GM21367 (cell line): ENCODE results near the gene PRDM1.

Experiments used
- ATAC-seq: cut with Tn5 transposase; IDR thresholded peaks from one replicate; pipeline ENCODE4 v1.9.1; 2021; ENCODE audit not compliant: unreplicated experiment

PRDM1 gene

DNA sequence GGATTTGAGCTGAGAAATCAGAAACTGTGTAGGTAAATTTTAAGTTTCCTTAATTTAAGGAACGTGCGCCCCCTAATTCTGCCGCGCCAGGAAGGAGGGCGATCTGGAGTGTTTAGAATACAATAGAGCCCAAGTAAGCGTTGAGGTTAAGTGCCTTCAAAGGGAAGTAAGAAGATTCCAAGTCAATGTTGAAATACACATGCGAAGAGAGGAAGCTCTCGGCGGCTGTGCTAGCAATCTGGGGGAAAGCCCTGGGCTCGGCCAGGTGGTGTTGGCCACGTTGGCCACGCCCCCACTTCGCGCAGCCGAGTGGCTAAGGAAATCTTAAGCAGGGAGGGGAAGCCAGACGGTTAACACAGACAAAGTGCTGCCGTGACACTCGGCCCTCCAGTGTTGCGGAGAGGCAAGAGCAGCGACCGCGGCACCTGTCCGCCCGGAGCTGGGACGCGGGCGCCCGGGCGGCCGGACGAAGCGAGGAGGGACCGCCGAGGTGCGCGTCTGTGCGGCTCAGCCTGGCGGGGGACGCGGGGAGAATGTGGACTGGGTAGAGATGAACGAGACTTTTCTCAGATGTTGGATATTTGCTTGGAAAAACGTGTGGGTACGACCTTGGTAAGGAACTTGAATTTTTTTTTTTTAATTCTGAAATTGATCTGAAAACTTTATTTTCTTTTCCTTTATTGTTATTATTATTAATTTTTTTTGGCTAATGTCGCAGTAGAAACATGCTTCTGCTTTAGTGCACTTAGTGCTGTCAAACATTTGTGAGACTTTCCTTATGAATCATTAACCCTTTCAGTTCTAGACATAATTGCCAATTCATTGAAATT, at the start of gene PRDM1:
PRDM1 (plus strand) TSS at position 353 of the 830 bp plus-strand sequence; CDS start at position 571, 218 bp downstream.
- ATAC-seq: peak; percentile 72

DNA sequence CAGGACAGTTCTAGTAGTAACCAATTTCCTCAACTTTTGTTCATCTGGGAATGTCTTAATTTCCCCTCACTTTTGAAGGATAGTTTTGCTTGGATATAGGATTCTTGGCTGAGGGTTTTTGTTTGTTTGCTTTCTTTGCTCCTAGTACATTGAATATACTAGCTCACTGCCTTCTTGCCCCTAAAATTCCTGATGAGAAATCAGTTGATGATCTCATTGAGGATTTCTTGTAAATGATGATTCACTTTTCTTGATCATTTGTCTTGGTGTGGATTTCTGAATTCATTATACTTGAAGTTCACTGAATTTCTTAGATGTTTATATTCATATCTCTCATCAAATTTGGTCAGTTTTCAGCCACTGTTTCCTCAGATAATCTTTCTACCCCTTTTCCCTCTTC, 49.1 kb upstream of the PRDM1 start:
- no peak for ATAC-seq

DNA sequence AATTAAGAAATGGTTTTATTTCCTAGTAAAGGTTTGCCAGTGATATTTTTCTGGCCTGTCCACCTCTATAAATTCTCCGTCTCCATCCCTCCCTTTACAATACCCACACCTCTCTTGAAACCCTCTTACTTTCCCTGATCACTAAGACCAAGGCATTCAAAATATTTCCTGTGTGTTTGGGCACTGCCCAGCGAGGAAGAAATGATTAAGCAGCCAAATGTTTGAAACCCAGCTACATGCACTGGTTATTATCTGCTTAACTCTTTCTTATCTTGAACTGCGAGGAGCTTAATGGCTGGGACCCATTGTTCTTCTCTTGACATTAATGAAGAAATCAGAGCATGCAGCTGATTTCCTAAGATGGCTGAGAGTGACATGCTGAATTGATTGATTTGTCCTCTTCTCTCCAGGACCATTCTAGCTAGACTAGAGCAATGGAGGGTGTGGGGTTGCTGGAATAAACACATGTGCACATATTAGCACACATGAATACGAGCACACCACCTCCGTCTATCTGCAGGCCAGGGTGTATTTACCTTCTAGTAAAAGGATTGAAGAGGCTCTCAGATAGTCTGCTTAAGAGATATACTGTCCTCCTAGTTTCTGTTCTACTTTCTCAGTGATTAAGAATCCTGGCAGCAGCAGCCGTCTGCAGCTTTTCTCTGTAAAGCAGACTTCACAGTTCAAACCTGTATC, 46.1 kb upstream of the PRDM1 start:
- no peak for ATAC-seq

DNA sequence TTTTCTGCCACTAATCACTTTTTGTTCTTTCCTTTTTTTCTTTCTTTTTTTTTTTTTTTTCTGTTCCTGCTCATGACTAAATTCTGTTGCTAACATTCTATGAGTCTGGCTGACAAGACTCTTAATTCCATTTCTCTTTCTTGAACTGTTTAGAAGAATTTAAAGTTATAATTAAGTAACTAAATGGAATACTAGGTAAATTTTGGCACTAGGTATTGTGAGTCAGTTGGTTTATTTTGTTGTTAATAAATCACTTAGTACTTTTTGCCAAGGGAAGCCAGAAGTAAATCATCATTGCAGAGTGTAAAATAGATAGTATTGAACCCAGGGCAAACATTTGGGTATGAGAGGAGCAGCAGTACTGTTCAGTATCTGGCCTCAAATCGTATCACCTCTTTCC, 42.0 kb upstream of the PRDM1 start:
- ATAC-seq: no peak

DNA sequence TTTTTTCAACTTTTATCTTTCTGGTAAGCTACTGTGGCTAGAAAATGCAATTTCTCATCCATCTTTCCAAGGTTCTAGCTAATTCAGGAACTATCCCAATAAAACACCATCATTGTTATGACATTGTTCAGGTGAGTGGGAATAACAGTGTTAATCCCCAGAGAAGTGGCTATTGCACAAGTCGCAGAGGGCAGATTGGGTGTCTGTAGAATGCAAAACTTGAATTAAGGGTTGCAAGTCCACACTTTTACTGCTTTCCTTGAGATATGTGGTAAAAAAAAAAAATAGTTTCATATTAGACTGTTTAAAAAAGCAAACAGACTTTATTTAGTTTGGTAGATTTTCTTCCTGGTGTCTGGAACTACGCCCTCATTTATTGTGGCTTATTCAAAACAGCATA, 41.1 kb upstream of the PRDM1 start:
- no peak for ATAC-seq

DNA sequence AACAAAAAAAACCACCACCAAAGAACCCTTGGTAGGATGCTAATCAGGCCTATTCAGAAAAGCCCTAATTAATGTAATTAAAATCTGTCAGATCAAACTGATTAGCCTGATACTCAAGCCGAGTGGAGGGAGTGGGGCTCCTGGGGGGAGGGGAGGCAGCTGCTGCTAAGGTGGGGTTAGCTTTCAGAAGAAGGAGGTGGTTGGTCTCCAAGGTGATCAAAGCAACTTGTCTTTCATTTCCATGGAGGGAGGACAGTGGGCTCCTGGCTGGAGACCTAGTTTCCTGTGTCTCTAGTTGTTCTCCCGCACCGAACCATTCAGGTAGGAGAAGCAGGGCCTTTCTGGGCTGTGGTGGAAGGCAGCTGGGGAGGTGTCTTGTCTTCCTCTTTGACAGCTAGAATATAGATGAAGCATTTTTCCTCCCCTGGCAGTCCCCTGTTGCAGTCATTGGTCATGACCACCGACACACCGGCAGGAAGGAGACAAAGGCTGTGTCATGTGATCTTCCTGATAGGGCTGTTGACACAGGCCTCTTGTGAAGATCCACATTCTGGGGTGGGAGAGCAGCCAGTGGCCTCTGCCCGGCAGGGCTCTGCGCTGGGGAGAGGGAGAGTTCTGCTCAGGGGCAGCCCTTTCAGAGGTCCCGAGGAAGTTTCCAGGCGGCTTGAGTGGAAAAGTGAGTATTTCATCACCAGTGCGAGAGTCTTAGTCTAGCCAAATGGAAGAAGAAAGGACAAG, 39.9 kb upstream of the PRDM1 start:
- ATAC-seq: no peak

DNA sequence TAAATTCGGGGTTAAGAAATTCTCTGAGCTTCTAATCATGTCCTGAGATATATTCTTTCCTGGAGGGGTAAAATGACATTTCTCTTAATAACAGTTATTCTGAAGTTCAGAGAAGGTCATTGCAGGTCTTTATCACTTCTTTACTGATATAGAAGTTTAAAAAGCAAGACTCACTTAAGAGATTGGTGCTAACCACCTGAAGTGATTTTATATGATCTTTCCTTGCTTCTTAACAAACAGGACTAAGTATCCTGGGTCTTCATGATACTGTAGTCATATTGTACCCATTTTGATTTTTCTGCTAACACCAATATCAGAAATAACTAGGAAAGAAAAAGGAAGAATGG, 39.3 kb upstream of the PRDM1 start:
- no peak for ATAC-seq

DNA sequence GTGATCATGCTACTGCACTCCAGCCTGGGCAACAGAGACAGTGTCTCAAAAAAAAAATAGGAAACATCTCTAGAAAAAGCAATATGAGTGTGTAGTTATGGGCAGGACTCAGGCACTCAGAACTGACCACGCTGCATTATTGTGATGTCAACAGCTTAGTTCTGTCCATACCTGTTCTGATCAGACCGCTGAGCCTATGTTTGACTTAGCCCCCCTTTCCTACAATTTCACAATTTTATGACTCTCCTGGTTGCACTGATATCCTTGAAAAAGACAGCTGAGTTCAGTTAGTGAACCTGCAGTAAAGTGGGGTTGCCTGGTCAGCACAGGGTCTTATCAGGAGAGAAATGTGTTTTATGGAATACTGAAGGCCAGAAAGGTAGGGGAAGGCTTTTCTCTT, 37.8 kb upstream of the PRDM1 start:
- ATAC-seq: no peak

DNA sequence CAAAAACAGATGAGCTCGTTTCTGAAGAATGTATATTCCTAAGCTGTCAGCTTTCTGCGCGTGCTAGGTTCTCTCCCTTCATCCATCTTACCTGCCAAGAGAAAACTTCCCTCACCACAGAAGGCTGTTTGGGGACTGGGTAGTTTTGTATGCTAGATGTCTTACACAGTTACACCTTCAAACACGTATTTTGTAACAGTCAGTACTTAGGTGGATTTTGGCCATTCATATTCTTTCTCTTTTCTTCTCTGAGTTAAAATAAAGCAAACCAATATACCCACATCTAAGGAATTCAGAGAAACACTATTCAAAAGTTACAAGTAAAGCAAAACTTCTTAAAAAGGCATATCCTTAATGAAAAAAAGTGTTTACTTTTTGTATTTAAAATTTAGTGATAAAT, 35.6 kb upstream of the PRDM1 start:
- ATAC-seq: no peak

DNA sequence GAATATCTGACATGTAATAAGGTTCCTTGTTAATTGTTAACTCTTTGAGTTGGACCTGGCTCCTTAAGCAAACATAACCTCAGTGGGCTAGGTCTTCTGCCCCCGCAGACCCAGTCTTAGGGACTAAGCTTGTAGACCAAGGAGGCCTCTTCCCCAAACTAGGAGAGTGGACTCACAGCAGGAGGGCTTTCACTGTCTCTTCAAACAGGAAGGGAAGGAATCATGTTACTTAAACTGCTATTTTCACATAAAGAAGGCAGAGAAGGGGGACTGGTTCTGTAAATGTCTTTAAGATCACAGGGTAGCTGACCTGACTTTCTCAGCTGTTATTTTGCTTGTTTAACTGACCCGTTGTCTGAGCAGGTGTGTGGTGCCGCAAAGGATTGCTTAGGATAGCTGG, 34.9 kb upstream of the PRDM1 start:
- ATAC-seq: no peak

DNA sequence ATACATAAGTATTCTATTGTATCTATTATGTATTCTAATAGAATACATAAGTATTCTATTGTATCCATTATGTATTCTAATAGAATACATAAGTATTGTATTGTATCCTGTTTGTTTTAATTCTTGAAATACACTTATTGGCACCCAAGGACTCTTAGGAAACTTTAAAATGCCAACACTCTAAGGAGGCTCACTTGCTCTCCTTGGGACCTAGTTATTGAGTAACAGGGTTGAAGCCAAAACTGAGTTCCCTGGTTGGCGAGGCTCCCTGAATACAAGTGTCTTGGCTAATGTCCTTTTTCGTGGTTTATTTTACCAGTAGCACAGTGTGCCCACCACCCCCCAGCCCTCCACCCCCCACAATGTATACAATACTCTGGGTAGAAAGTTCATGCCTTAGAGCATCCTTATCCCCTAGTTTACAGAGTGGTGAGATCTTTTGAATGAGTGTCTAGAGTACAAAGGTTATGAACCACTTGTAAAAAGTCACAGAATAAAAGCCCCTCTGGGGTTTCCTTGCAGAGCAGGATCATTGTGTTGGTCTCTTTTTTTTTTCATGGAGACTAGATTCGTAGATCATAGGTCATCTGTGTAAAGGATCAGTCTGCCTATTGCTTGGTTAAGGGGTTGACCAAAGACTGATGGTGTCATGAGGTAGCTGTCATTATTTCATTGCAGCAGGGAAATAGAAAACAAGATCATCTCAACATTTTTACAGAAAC, 32.5 kb upstream of the PRDM1 start:
- no peak for ATAC-seq

DNA sequence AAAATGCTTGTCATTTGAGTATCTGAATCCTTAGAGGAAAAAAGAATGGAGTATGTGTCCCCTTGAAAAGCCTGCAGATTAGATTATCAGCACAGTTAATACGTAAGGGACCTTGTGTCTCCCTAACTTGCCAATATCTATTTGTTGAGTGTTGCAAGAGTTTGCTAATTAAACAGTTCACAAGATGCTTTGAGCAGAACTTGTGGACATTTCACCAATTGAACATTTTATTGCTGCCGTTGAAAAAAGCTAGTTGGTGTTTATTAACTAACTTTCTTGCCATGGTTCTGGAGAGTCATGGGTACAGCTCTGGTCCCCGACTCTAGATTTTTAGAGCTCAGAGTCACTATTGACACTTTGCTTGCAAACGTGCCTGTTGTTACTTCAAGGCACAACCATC, 30.6 kb upstream of the PRDM1 start:
- no peak for ATAC-seq

DNA sequence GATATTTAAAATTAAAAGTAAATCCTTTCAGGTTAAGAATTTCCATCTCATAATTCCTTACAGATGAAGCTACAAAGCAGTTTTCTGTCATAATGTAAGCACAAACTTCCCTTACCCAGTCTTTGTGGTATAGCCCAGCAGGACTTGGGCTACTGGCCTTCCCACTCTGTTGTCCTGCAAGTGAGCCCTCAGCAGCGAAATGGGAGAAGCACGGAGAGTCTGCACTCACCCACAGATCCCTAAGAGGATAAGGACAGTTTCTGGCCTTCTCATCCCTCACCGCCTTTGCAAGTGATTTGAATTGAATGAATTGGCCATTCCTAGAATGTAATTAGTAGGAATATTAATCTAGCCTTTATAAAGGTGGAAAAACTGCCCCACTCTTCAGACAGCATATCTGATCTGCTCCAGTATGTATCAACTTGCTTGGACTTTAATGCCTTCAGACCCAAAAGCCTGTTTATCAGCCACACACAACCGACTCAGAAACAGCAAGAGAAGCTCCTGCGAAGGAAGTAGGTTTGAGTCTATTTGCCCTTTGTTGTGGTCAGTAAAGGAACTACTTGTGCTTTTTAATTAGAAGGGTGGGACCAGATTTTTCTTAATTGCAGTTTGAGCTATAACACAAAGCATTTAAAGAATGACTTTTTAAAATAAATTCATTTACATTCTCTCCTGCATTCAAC, 29.9 kb upstream of the PRDM1 start:
- ATAC-seq: no peak

DNA sequence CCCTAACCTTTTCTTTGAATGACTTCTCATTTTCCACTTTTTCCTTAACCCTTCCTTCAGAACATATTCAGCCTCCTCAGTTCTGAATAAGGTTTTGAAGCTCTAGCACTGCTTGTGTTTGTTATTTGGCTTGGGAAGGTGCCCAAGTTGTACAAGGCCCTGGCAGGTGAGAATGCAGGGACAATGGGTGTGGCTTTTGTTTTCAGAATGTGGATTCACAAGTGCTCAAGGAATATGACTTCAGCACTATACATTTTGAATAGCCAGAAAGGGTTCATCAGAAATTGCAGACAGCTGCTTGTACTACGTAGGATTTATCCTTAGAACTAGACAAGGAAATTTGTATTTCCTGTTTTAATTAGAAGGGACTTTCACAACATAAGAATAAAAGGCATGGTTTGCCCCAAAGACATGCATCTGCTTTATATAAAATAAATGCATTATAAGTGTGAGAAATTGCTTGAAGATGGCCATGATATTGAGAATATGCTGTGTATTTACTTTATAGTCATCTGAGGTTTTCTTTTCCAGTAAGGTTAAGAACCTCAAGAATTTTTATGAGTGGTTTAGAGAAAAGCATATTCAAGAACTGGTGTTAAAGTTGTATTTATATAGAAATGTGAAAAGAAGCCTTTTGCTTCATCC, 29.3 kb upstream of the PRDM1 start:
- no peak for ATAC-seq

DNA sequence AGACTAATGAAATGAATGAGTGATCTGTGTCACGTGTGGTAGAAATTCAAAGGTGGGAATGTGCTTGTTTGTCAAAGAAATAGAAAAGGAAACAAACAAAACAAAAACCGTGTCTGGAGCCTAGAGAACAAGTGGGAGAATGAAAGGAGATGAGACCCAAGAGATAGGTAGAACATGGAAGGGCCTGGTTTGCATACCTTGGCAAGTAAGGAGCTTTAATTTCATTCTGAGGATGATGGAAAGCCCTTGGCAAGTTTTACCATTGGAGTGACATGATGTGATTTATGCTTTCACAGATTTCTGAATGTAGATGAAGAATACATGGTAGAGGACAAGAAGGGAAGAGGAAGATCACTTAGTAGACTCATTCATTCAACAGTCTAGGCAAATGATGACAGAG, 26.8 kb upstream of the PRDM1 start:
- no peak for ATAC-seq

DNA sequence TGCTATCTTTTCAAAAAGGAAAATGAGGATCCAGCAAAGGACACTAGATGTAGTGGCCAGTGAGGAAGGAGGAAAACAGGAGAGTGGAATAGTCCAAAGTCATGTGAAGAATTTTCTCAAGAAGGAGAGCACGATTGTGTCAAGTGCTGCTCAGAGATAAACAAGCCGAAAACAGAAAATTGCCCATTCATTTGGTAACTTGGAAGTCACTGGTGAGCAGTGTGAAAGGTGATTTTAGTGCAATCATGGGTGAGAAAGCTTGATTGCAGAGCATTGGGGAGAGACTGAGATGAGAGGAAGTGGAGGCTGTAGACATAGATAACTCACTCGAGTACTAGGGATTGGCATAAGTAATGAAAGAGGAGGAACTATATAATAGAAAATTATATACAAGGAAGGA, 26.0 kb upstream of the PRDM1 start:
- no peak for ATAC-seq

DNA sequence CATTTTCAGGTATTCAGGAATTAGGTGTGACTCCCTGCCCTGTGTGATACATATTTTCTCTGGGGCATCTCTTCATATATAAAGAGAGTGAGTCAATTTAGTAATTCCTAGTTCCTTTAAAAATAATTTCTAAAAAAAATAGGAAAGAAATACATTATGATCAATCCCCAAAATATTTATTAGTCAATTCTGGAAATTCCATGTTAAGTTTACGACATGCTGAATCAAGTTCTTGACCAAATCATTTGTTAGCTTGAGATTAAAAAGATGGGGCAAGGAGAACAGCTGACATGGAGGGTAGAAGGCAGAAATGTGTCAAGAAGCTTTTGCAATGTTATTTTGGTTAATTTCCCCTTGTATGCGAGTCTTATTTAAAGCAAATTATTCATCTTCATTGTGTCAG, 22.7 kb upstream of the PRDM1 start:
- no peak for ATAC-seq

DNA sequence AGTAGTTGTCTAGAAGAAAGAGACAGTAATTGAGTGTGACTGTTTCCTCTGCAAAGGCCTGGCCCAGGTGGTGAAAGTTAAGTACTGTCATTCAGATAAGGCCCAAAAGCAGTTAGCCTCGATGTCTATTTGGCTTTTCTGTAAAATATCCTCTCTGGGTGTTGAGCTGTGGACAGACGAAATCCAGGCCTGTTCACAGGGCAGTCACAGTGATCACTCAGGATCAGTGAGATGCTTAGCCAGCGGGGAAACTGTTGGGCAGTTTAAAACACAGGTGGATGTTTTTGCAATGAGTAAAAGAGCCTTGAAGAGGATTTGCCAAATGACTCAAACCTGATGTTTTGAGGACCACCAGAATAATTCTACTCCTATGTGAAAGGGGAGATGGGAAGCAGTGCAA, 22.0 kb upstream of the PRDM1 start:
- no peak for ATAC-seq

DNA sequence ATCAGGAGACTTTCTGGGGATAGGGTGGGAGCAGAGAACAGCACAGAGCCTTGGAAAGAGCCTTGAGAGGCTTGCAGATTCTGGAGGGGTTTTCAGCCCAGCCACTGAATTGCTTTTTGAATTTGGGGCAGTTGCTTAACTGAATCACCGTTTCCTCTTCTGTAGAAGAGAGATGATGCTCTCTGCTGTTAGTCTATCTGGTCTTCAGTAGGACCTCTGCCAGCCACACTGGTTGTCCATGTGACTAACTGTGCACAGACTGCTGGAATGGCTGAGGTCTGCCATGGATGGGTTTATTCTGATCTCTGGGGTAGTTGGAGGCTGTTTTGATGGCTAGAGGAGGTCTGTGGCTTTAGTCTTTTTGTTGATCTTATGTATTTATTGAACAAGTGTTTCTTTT, 21.4 kb upstream of the PRDM1 start:
- ATAC-seq: no peak

DNA sequence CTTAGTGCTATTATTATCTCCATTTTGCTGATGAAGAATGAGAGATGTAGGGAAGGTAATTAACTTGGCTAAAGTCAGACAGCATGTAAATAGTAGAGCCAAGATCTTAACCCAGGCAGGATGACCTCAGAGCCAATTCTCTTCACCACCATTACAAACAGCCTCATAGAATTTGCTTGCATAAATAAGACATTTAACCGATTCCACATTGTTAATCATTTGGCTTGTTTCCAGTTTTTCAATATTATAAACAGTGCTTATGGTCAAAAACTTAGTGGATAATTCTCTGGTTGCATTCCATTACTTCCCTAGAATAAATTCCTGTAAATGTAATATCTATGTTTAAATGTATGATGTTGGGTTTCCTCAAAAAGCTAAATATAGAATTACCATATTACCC, 19.1 kb upstream of the PRDM1 start:
- no peak for ATAC-seq
